GM12878 (cell line): ENCODE data around the gene ZNF678. TPM values are rescaled to one million over a fixed set of nuclear protein-coding genes. Genes with fewer than 3 reads are reported as not detected.

Experiments used
- ATAC-seq: fragments of 200-7000 bp; cut with Tn5 transposase; 3 replicates; pipeline ENCODE4 v1.9.1; 2020; ENCODE audit warnings: mild to moderate bottlenecking, moderate library complexity
- BruUV-seq: library from RNA; stranded (reverse); fragments of 400-500 nt; replicated peaks from 2 replicates; lab custom pipeline; 2021; lab: Mats Ljungman, UMichigan
- CTCF ChIA-PET: fragments of 300-600 bp; sonication (Branson Sonifier 250); formaldehyde crosslinking; extraction: SDS; loops from one replicate; lab custom pipeline; 2021; ENCODE audit warnings: inconsistent platforms; lab: Yijun Ruan, JAX
- POLR2A ChIA-PET: fragments of 350-600 bp; formaldehyde crosslinking; extraction: SDS; loops from one replicate; lab custom pipeline; 2021; ENCODE audit warnings: inconsistent platforms; lab: Charles Lee
- RAD21 ChIA-PET: fragments of 300-600 bp; sonication (Branson Sonifier 250); formaldehyde crosslinking; loops from one replicate; lab custom pipeline; 2023; ENCODE audit warnings: antibody characterized with exemption; ENCODE audit not compliant: unreplicated experiment; lab: Charles Lee
- SMC1A ChIA-PET: fragments of 300-600 bp; sonication (Branson Sonifier 250); formaldehyde crosslinking; loops from one replicate; lab custom pipeline; 2023; ENCODE audit not compliant: unreplicated experiment, uncharacterized antibody; lab: Charles Lee
- DNase-seq: peaks from one replicate; pipeline ENCODE4 v3.0.0-alpha.2; 2011; ENCODE audit warnings: low read depth, low spot score
- FAIRE-seq: peaks from 3 replicates; lab custom pipeline; 2011; peaks lifted over from hg19 to GRCh38; lab: Jason Lieb, UNC
- H2AFZ ChIP-seq: 2 replicates; pipeline ENCODE4 v1.6.0; 2011; ENCODE audit warnings: low read depth, low read length, control low read depth; ENCODE audit not compliant: control insufficient read depth
- H3K27ac ChIP-seq: 2 replicates; pipeline ENCODE4 v1.5.1; 2011; ENCODE audit warnings: control low read depth; ENCODE audit not compliant: control insufficient read depth, insufficient read depth
- H3K27me3 ChIP-seq, 2 experiments: replicated peaks in 1 of 2; 2 replicates each; pipeline versions ENCODE4 v1.6.0 to v1.6.1; 2011; ENCODE audit warnings: low read length in 1 of 2; ENCODE audit not compliant: control insufficient read depth in 2 of 2, insufficient read depth in 2 of 2
- H3K36me3 ChIP-seq, 2 experiments: 2 replicates each; pipeline ENCODE4 v1.5.1; 2011; ENCODE audit warnings: low read length in 1 of 2; ENCODE audit not compliant: control insufficient read depth in 2 of 2, insufficient read depth in 2 of 2
- H3K4me1 ChIP-seq: 2 replicates; pipeline ENCODE4 v1.6.1; 2011; ENCODE audit warnings: mild to moderate bottlenecking, low read length, moderate library complexity, mixed read lengths; ENCODE audit not compliant: control insufficient read depth, insufficient read depth
- H3K4me2 ChIP-seq: 2 replicates; pipeline ENCODE4 v1.6.0; 2011; ENCODE audit warnings: control low read depth; ENCODE audit not compliant: control insufficient read depth, insufficient read depth
- H3K4me3 ChIP-seq: fragments of 200-600 bp; sonication (generic); 2 replicates; pipeline ENCODE4 v1.5.1; 2016
- H3K79me2 ChIP-seq: 2 replicates; pipeline ENCODE4 v1.6.0; 2011; ENCODE audit warnings: low read length; ENCODE audit not compliant: control insufficient read depth, insufficient read depth
- H3K9ac ChIP-seq: 2 replicates; pipeline ENCODE4 v1.8.0; 2011; ENCODE audit warnings: low read length, control low read depth, mixed read lengths; ENCODE audit not compliant: control insufficient read depth, insufficient read depth
- H3K9me3 ChIP-seq: replicated peaks from 3 replicates; pipeline ENCODE4 v1.5.1; 2011; ENCODE audit warnings: mild to moderate bottlenecking, low read length; ENCODE audit not compliant: control insufficient read depth, insufficient read depth
- H4K20me1 ChIP-seq: 2 replicates; pipeline ENCODE4 v1.6.0; 2011; ENCODE audit not compliant: control insufficient read depth, insufficient read depth
- ATF7 ChIP-seq: fragments of 450-650 bp; IDR thresholded peaks from 2 replicates; pipeline ENCODE4 v1.6.1; 2016; ENCODE audit warnings: low read depth, mild to moderate bottlenecking
- BHLHE40 ChIP-seq, 2 experiments: fragments of 450-650 bp in 1 of 2; IDR thresholded peaks; 2 replicates each; pipeline ENCODE4 v1.6.1; 2011 to 2017; ENCODE audit warnings: low read depth in 2 of 2, borderline replicate concordance in 1 of 2, improper control_type of control experiment in 1 of 2, low read length in 1 of 2, mild to moderate bottlenecking in 1 of 2
- CBX3 ChIP-seq: fragments of 200-600 bp; sonication (generic); IDR thresholded peaks from 2 replicates; pipeline ENCODE4 v1.6.1; 2016; ENCODE audit warnings: low read depth, borderline replicate concordance
- CHD2 ChIP-seq: IDR thresholded peaks from 2 replicates; pipeline ENCODE4 v1.6.1; 2011; ENCODE audit warnings: low read depth, low read length, improper control_type of control experiment, borderline replicate concordance
- E2F8 ChIP-seq: fragments of 450-650 bp; IDR thresholded peaks from 2 replicates; pipeline ENCODE4 v1.6.1; 2018; ENCODE audit warnings: mild to moderate bottlenecking, low read depth, moderate library complexity; ENCODE audit not compliant: partially characterized antibody
- ELK1 ChIP-seq: IDR thresholded peaks from 2 replicates; pipeline ENCODE4 v1.6.1; 2012; ENCODE audit warnings: low read depth, low read length, improper control_type of control experiment
- FOS ChIP-seq: IDR thresholded peaks from 3 replicates; pipeline ENCODE4 v1.6.1; 2011; ENCODE audit warnings: borderline replicate concordance; ENCODE audit not compliant: insufficient read length; ENCODE audit errors: extremely low read depth
- FOXK2 ChIP-seq: fragments of 450-650 bp; IDR thresholded peaks from 2 replicates; pipeline ENCODE4 v1.6.1; 2017; ENCODE audit warnings: mild to moderate bottlenecking, moderate library complexity
- GATAD2B ChIP-seq: fragments of 450-650 bp; conservative IDR thresholded peaks from 2 replicates; pipeline ENCODE4 v1.6.1; 2017; ENCODE audit warnings: low read depth, mild to moderate bottlenecking, moderate library complexity
- HDAC2 ChIP-seq: fragments of 200-600 bp; sonication (generic); IDR thresholded peaks from 2 replicates; pipeline ENCODE4 v1.6.1; 2017
- IKZF1 ChIP-seq: fragments of 450-650 bp; conservative IDR thresholded peaks from 2 replicates; pipeline ENCODE4 v1.6.1; 2017; ENCODE audit warnings: antibody characterized with exemption, mild to moderate bottlenecking
- IRF3 ChIP-seq: fragments of 450-650 bp; IDR thresholded peaks from 2 replicates; pipeline ENCODE4 v1.6.1; 2014; ENCODE audit warnings: mild to moderate bottlenecking
- NFYA ChIP-seq: IDR thresholded peaks from 2 replicates; pipeline ENCODE4 v1.6.1; 2011; ENCODE audit warnings: low read depth, mild to moderate bottlenecking, low read length, improper control_type of control experiment, borderline replicate concordance
- NR2F1 ChIP-seq: fragments of 450-650 bp; conservative IDR thresholded peaks from 2 replicates; pipeline ENCODE4 v1.6.1; 2017; ENCODE audit warnings: mild to moderate bottlenecking
- NRF1 ChIP-seq: conservative IDR thresholded peaks from 2 replicates; pipeline ENCODE4 v1.6.1; 2011; ENCODE audit warnings: mild to moderate bottlenecking, low read depth, low read length, improper control_type of control experiment
- PAX8 ChIP-seq: fragments of 450-650 bp; IDR thresholded peaks from 2 replicates; pipeline ENCODE4 v1.6.1; 2017; ENCODE audit warnings: mild to moderate bottlenecking, moderate library complexity
- RBBP5 ChIP-seq: fragments of 200-600 bp; sonication (generic); conservative IDR thresholded peaks from 2 replicates; pipeline ENCODE4 v1.6.1; 2016
- SUZ12 ChIP-seq: fragments of 200-600 bp; sonication (generic); IDR thresholded peaks from one replicate; pipeline ENCODE4 v1.6.1; 2018; ENCODE audit warnings: antibody characterized with exemption, mild to moderate bottlenecking; ENCODE audit not compliant: unreplicated experiment
- TCF3 ChIP-seq: IDR thresholded peaks from 2 replicates; pipeline ENCODE4 v1.6.1; 2012; ENCODE audit warnings: low read depth, mild to moderate bottlenecking, low read length, borderline replicate concordance; ENCODE audit not compliant: insufficient read depth
- ZNF24 ChIP-seq: fragments of 450-650 bp; IDR thresholded peaks from 2 replicates; pipeline ENCODE4 v1.6.1; 2017; ENCODE audit warnings: antibody characterized with exemption, mild to moderate bottlenecking
- WGBS: methylation state at CpG from one replicate; pipeline ENCODE4 v1.1.6; 2016; ENCODE audit warnings: low lambda C conversion rate; ENCODE audit not compliant: insufficient replicate concordance, insufficient coverage; ENCODE audit errors: missing lambda C conversion rate; 5-methylcytosine and 5-hydroxymethylcytosine counted together
- in situ Hi-C: fragments of 300-500 bp; cut with MboI; formaldehyde crosslinking; loops from 9 replicates; pipeline ENCODE4 v1.14.3; 2018; ENCODE audit warnings: mixed read lengths
- intact Hi-C: fragments of 100-400 bp; cut with micrococcal nuclease; formaldehyde crosslinking; loops from one replicate; pipeline ENCODE4 v1.14.2; 2022; ENCODE audit not compliant: unreplicated experiment
- polyA plus RNA-seq, 11 experiments: library from polyadenylated mRNA; depleted of rRNA in 4 of 11; unstranded in 6 of 11; stranded (reverse) in 5 of 11; fragments of >200 nt; fragmentation: Nextera tagmentation in 4 of 11; fragmentation: Illumina TruSeq in 1 of 11; extraction: Ambion mirVana in 4 of 11; extraction: Trizol in 1 of 11; gene quantifications; 1 replicate in 1 of 11; 2 replicates in 10 of 11; pipeline versions ENCODE4 v1.2.1 to v1.2.3, GENCODE V29; 2011 to 2016; ENCODE audit warnings: inconsistent platforms in 2 of 11, missing spikeins in 2 of 11, low read depth in 1 of 11
- total RNA-seq, 4 experiments: library from RNA; depleted of rRNA in 3 of 4; stranded (reverse); fragments of >200 nt in 3 of 4; fragmentation: Illumina TruSeq in 1 of 4; extraction: Trizol in 1 of 4; gene quantifications; 2 replicates each; pipeline versions ENCODE4 v1.2.1 to v1.2.3, GENCODE V29; 2013 to 2021

The ZNF678 gene
- total and polyA plus RNA-seq, 10 of the 15 experiments (the other 5 are each of a cell fraction or from before 2014, with no cell fraction given): 1.4 to 10.4 (median 3.5) TPM

DNA sequence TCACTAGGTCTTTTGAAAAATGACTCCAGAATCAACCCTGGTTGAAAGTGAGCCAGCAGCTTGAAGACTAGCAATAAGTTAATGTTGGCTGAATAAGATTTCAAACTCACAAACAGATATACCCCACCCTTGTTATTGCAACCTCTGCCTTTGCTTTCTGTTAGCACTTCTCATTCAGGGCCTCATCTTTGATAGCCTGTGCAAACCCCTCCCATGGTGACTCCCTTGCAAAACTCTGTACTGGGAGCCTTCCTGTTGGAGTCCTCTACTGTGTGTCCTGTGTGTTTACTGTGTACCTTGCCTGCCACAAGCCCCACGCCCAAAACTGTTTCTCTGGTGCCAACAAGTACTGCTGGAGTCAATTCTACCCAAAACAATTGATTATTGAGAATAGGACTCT lies 50.2 kb downstream of the ZNF678 start:
- POLR2A ChIA-PET: no interaction called here
- Histone ChIP-seq H3K4me3 (no peak overlapping the region), H3K4me1 (no peaks in the 10 kb centered on the region), H4K20me1 (no peaks in the 10 kb centered on the region), H3K27ac (no peak overlapping the region), H3K27me3 (no peaks in the 10 kb centered on the region), H2AFZ (no peak overlapping the region), H3K9ac (no peak overlapping the region), H3K36me3 (no peaks in the 10 kb centered on the region; a peak in 1 of 4 replicates), H3K4me2 (no peak overlapping the region), H3K9me3 (peaks cover 13% of the 10 kb centered on the region; the same call in 2 of the 3 replicates), H3K79me2 (no peaks in the 10 kb centered on the region)
- WGBS: 85% methylated on average over 1 of the region's 1 CpG
- SMC1A ChIA-PET: no interaction called here
- CTCF ChIA-PET: no interaction called here
- DNase-seq: no peak
- intact Hi-C loops: no loop called here
- ATAC-seq: no peak
- no peak for FAIRE-seq
- in situ Hi-C loops: no loop called here
- no TSS peak for BruUV-seq
- TF ChIP-seq IKZF1 (no peak), ELK1 (no peak), HDAC2 (no peak), NR2F1 (no peak), BHLHE40 (IDR thresholded peaks at IDR 0.05; ENCODE audit: borderline replicate concordance in 1 of 2, low read depth in 2 of 2, low read length in 1 of 2) (no peak), ATF7 (no peak), NFYA (no peak), CHD2 (no peak), NRF1 (no peak), IRF3 (no peak), GATAD2B (no peak), TCF3 (no peak), RBBP5 (no peak), CBX3 (no peak), E2F8 (no peak), ZNF24 (no peak), FOXK2 (no peak), SUZ12 (no peak), FOS (no peak), PAX8 (no peak)
- RAD21 ChIA-PET: no interaction called here
